Loucy (cell line): ENCODE results near the gene CRTAC1.

Source experiments
- EZH2phosphoT487 ChIP-seq: fragments of 200-600 bp; IDR thresholded peaks from 2 replicates; pipeline ENCODE4 v1.6.1; 2018; ENCODE audit warnings: antibody characterized with exemption, mild to moderate bottlenecking, moderate library complexity, borderline replicate concordance
- TF ChIP-seq, protein P1 (sequence below): fragments of 200-600 bp; sonication (generic); conservative IDR thresholded peaks from 2 replicates; pipeline ENCODE4 v1.5.1; 2014; ENCODE audit warnings: mild to moderate bottlenecking, antibody characterized with exemption, low read length

DNA sequence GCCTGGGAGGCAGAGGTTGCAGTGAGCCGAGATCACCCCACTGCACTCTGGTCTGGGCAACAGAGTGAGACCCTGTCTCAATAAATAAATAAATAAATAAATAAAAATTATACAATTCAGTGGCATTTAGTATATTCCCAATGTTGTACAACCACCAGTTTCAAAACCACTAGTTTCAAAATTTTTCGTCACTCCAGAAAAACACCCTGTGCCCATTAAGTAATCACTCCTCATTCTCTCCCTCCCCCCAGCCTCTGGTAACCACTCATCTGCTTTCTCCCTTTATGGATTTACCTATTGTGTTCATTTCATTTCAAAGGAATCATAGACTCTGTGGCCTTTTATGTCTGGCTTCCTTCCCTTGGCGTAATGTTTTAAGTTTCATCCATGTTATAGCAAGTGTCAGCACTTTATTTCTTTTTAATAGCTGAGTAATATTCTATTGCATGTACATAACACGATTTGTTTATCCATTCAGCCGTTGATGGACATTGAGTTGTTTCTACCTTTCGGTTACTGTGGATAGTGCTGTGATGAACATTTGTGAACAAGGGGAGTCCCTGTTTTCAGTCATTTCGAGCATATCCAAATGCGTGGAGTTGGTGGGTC, 210.2 kb downstream of the CRTAC1 start:
- TF ChIP-seq, protein P1, sequence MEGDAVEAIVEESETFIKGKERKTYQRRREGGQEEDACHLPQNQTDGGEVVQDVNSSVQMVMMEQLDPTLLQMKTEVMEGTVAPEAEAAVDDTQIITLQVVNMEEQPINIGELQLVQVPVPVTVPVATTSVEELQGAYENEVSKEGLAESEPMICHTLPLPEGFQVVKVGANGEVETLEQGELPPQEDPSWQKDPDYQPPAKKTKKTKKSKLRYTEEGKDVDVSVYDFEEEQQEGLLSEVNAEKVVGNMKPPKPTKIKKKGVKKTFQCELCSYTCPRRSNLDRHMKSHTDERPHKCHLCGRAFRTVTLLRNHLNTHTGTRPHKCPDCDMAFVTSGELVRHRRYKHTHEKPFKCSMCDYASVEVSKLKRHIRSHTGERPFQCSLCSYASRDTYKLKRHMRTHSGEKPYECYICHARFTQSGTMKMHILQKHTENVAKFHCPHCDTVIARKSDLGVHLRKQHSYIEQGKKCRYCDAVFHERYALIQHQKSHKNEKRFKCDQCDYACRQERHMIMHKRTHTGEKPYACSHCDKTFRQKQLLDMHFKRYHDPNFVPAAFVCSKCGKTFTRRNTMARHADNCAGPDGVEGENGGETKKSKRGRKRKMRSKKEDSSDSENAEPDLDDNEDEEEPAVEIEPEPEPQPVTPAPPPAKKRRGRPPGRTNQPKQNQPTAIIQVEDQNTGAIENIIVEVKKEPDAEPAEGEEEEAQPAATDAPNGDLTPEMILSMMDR = no peak
- no peak for TF ChIP-seq EZH2phosphoT487
